A673 (cell line): ENCODE data around the gene NRXN3. TPM values are rescaled to one million over a fixed set of nuclear protein-coding genes. Genes with fewer than 3 reads are reported as not detected.

Experiments
- BruUV-seq: library from RNA; stranded (reverse); fragments of 400-500 nt; replicated peaks from 2 replicates; lab custom pipeline; 2021; lab: Mats Ljungman, UMichigan
- CTCF ChIA-PET: fragments of 300-600 bp; sonication (Branson Sonifier 250); formaldehyde crosslinking; loops from one replicate; lab custom pipeline; 2022; ENCODE audit warnings: antibody characterized with exemption; lab: Charles Lee
- POLR2A ChIA-PET: fragments of 300-600 bp; sonication (Branson Sonifier 250); formaldehyde crosslinking; loops from one replicate; lab custom pipeline; 2022; ENCODE audit warnings: antibody characterized with exemption; ENCODE audit not compliant: low non-redundant PET; lab: Charles Lee
- DNase-seq: peaks from one replicate; pipeline ENCODE4 v3.0.0-alpha.2; 2015; ENCODE audit warnings: low spot score
- H3K27ac ChIP-seq: fragments of 200-600 bp; sonication (generic); 2 replicates; pipeline ENCODE4 v1.5.1; 2016; ENCODE audit warnings: mixed run types, low read depth, mild to moderate bottlenecking, mixed read lengths, antibody characterized with exemption, low read length; ENCODE audit not compliant: poor library complexity, severe bottlenecking
- H3K27me3 ChIP-seq: fragments of 200-600 bp; sonication (generic); replicated peaks from 2 replicates; pipeline ENCODE4 v1.6.1; 2017; ENCODE audit warnings: mixed run types, low read depth, mild to moderate bottlenecking, mixed read lengths, antibody characterized with exemption, low read length; ENCODE audit not compliant: insufficient read depth, poor library complexity
- H3K36me3 ChIP-seq: fragments of 200-600 bp; sonication (generic); 2 replicates; pipeline ENCODE4 v1.6.1; 2016; ENCODE audit warnings: mixed run types, mild to moderate bottlenecking, mixed read lengths, antibody characterized with exemption, low read length; ENCODE audit not compliant: insufficient read depth, poor library complexity, severe bottlenecking
- H3K4me1 ChIP-seq: fragments of 200-600 bp; sonication (generic); 2 replicates; pipeline ENCODE4 v1.6.1; 2017; ENCODE audit warnings: mixed run types, mild to moderate bottlenecking, mixed read lengths, antibody characterized with exemption, low read length; ENCODE audit not compliant: insufficient read depth, poor library complexity, severe bottlenecking
- H3K4me3 ChIP-seq: fragments of 200-600 bp; sonication (generic); 2 replicates; pipeline ENCODE4 v1.5.1; 2016; ENCODE audit warnings: low read depth, mixed run types, mild to moderate bottlenecking, mixed read lengths, low read length; ENCODE audit not compliant: poor library complexity, severe bottlenecking
- H3K9me3 ChIP-seq: fragments of 200-600 bp; sonication (generic); 2 replicates; pipeline ENCODE4 v1.6.1; 2016; ENCODE audit warnings: mixed run types, low read depth, mild to moderate bottlenecking, mixed read lengths, antibody characterized with exemption, low read length; ENCODE audit not compliant: poor library complexity, severe bottlenecking
- EZH2 ChIP-seq: fragments of 200-600 bp; sonication (generic); IDR thresholded peaks from 2 replicates; pipeline ENCODE4 v1.6.1; 2017; ENCODE audit warnings: borderline replicate concordance, low read depth, mild to moderate bottlenecking, mixed read lengths, antibody characterized with exemption, low read length; ENCODE audit not compliant: poor library complexity, severe bottlenecking
- intact Hi-C: fragments of 100-400 bp; cut with micrococcal nuclease; formaldehyde crosslinking; loops from one replicate; pipeline ENCODE4 v1.10.0; 2022; ENCODE audit not compliant: unreplicated experiment
- total RNA-seq: library from RNA; stranded (reverse); gene quantifications from 2 replicates; pipeline ENCODE4 v1.2.3, GENCODE V29; 2021
- TF ChIP-seq, protein P1 (sequence below): fragments of 300-800, 200-600 bp; sonication (generic); conservative IDR thresholded peaks from 2 replicates; pipeline ENCODE4 v1.5.1; 2017; ENCODE audit warnings: low read depth, mild to moderate bottlenecking, antibody characterized with exemption, low read length, moderate library complexity, mixed read lengths

Gene NRXN3
- total RNA-seq, 1 experiment from 2014 or later, result 0.21 TPM

DNA sequence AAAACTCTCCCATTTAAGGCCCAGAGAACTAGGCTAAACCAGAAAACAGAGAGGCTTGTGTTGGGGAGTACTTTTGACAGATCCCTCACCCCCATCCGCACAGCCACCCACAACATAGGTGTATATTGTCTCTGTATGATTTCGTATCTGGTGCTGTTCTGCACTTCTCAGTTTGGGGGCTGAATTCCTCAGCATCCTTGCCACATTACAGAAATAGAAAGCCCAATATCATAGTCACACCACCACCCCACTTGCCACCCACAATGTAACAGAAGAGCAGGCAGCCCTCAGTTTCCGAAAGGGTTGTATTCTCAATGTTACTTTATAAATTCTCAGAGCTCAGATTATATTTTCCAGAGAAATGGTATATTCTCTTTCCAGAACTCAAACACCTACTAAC, 1090.2 kb downstream of the NRXN3 start:
- CTCF ChIA-PET, result no interaction called here

DNA sequence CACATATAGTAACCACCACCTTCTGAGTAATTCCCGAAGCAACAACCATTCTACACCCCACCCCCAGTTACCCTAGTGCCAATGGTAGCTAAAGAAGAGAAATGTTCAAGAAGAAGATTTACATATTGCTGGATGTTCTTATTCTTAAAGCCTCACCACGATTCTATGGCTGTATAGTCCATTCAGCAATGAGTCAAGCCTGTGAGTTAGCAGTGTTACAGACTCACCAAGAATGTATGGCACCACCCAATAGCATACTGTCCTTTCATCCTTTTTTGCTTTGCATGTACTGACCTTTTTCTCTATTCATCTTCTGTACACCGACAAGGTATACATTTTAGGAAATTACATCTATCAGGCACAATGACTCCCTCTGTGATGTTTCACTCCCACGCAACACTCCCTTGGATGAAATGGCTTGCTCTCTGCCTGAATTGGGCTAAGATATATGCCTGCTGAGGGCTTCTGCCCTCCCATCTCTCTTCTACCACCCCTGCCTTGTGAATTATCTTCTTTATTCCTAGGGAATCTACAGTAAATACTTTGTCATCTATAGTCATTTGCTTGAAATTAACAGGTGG, 1095.3 kb downstream of the NRXN3 start:
- H3K36me3 ChIP-seq, result no peaks in the 10 kb centered on the region
- ChIA-PET CTCF (no interaction called here), POLR2A (no interaction called here)
- BruUV-seq, result no TSS peak
- DNase-seq, result no peak
- no peaks in the 10 kb centered on the region for H3K27me3 ChIP-seq
- H3K4me1 ChIP-seq, result no peaks in the 10 kb centered on the region
- H3K4me3 ChIP-seq, result no peak overlapping the region
- TF ChIP-seq, protein P1, sequence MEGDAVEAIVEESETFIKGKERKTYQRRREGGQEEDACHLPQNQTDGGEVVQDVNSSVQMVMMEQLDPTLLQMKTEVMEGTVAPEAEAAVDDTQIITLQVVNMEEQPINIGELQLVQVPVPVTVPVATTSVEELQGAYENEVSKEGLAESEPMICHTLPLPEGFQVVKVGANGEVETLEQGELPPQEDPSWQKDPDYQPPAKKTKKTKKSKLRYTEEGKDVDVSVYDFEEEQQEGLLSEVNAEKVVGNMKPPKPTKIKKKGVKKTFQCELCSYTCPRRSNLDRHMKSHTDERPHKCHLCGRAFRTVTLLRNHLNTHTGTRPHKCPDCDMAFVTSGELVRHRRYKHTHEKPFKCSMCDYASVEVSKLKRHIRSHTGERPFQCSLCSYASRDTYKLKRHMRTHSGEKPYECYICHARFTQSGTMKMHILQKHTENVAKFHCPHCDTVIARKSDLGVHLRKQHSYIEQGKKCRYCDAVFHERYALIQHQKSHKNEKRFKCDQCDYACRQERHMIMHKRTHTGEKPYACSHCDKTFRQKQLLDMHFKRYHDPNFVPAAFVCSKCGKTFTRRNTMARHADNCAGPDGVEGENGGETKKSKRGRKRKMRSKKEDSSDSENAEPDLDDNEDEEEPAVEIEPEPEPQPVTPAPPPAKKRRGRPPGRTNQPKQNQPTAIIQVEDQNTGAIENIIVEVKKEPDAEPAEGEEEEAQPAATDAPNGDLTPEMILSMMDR, result no peak
- TF ChIP-seq EZH2, result no peak
- no peaks in the 10 kb centered on the region for H3K9me3 ChIP-seq
- intact Hi-C loops, result no loop called here
- no peak overlapping the region for H3K27ac ChIP-seq

More for the DNA sequence above, 1090.2 kb downstream of the NRXN3 start:
- H3K4me3 ChIP-seq, result no peak overlapping the region
- H3K27ac ChIP-seq, result no peak overlapping the region
- no TSS peak for BruUV-seq
- intact Hi-C loops, result no loop called here
- H3K36me3 ChIP-seq, result no peaks in the 10 kb centered on the region
- POLR2A ChIA-PET, result no interaction called here
- H3K9me3 ChIP-seq, result no peaks in the 10 kb centered on the region
- no peaks in the 10 kb centered on the region for H3K27me3 ChIP-seq
- TF ChIP-seq, protein P1, result no peak
- TF ChIP-seq EZH2, result no peak
- DNase-seq, result no peak
- no peaks in the 10 kb centered on the region for H3K4me1 ChIP-seq

GRCh38 chr14:79270361-79270760, 1100.2 kb downstream of the NRXN3 start:
- CTCF ChIA-PET, result no interaction called here
- no peak for DNase-seq
- BruUV-seq, result no TSS peak
- Histone ChIP-seq H3K27ac (no peak overlapping the region), H3K4me3 (no peak overlapping the region), H3K9me3 (no peaks in the 10 kb centered on the region), H3K4me1 (no peaks in the 10 kb centered on the region), H3K36me3 (no peaks in the 10 kb centered on the region), H3K27me3 (peaks cover 10% of the 10 kb centered on the region)
- intact Hi-C loops, result no loop called here
- no peak for TF ChIP-seq EZH2
- TF ChIP-seq, protein P1, result no peak
- POLR2A ChIA-PET, result no interaction called here
